ENCODE results near the gene HCRT. TPM values are rescaled to one million over a fixed set of nuclear protein-coding genes. Genes with fewer than 3 reads are reported as not detected.

The HCRT gene, protein sequence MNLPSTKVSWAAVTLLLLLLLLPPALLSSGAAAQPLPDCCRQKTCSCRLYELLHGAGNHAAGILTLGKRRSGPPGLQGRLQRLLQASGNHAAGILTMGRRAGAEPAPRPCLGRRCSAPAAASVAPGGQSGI
- 0.20 TPM in 1 of 5 replicates, not detected in the others for total RNA-seq (2022; extraction: Qiagen RNA extraction)

GRCh38 chr17:42184713-42185620 lies at the start of gene HCRT:
HCRT (minus strand) TSS chr17:42185452; CDS start chr17:42185365, 87 bp downstream.

GRCh38 chr17:42193969-42194899 lies 9.0 kb upstream of the HCRT start, which contains the start of gene GHDC:
GHDC (minus strand) TSS chr17:42194494; CDS start chr17:42193581, 913 bp downstream.

DNA sequence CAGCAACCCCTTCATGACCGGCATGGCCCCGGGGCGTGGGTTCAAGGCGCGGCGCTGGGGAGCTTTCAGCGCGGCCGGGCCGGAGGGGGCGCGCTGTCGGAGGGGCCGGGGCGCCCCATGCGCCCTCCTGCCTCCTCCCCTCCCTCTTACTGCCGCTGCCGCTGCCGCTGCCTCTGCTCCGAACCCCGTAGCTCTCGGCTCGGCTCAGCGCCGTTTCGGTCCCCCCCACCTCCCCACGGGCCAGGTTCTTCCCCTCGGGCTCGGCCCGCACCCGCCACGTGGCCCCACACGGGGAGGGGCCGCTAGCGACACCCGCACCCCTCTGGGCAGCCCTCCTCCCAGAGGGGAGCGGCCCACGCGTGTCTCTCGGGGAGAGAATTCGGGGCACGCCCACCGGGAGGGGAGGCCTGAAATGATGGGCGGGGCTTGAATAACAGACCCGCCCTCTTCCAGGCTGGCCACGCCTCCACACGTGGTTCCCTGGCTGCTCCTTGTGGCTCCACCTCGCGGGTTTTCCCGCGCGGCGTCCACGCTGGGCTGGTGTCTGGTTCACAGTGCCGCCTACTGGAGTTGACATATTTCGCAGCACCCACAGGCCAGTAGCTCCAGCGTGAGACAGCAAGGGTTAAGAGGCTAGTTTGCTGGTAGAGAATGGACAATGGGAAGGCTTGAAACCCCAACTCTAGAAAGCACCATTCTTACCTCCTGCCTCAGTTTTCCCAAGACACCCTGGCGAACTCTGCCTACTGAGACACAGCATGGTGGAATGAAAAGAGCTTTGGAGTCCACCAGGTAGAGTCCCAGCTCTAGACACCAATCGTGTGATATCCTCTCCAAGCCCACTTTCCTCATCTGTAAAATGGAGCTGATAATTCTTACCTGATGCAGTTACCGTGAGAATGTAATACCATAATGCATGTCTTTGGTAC lies 4.1 kb downstream of the HCRT start, which contains the start of gene KCNH4:
Gene KCNH4 (minus strand): TSS at position 221 of the 929 bp plus-strand sequence. CDS start 197 bp downstream, at position 24.

Other genes with a start within 250 kb of the HCRT start
- gene CNP, start 218.7 kb downstream of the HCRT start, total RNA-seq (2022; extraction: Qiagen RNA extraction), result 57.4 to 67.0 TPM (median 66.7 TPM) in 5 replicates
- 103 to 115 TPM (median 105 TPM) in 5 replicates for gene DNAJC7, start 168.0 kb downstream of the HCRT start, total RNA-seq (2022; extraction: Qiagen RNA extraction)
- 40.5 to 46.0 TPM (median 42.3 TPM) in 5 replicates for gene NKIRAS2, start 165.4 kb downstream of the HCRT start, total RNA-seq (2022; extraction: Qiagen RNA extraction)
- 0.55 to 0.85 TPM (median 0.81 TPM) in 5 replicates for gene C17orf113, start 134.9 kb downstream of the HCRT start, total RNA-seq (2022; extraction: Qiagen RNA extraction)
- 0.14 to 0.39 TPM (median 0.20 TPM) in 5 replicates for gene ZNF385C, start 87.0 kb downstream of the HCRT start, total RNA-seq (2022; extraction: Qiagen RNA extraction)
- gene DHX58, start 72.7 kb downstream of the HCRT start, total RNA-seq (2022; extraction: Qiagen RNA extraction), result 0.37 to 0.79 TPM (median 0.39 TPM) in 5 replicates
- 33.4 to 48.5 TPM (median 43.3 TPM) in 5 replicates for gene KAT2A, start 64.1 kb downstream of the HCRT start, total RNA-seq (2022; extraction: Qiagen RNA extraction)
- gene HSPB9, start 62.6 kb downstream of the HCRT start, total RNA-seq (2022; extraction: Qiagen RNA extraction), result not detected in 5 replicates
- 231 to 267 TPM (median 261 TPM) in 5 replicates for gene RAB5C, start 30.5 kb downstream of the HCRT start, total RNA-seq (2022; extraction: Qiagen RNA extraction)
- 0.18 to 0.36 TPM (median 0.31 TPM) in 5 replicates for gene KCNH4, start 4.3 kb downstream of the HCRT start, total RNA-seq (2022; extraction: Qiagen RNA extraction)
- 16.0 to 21.7 TPM (median 19.8 TPM) in 5 replicates for gene GHDC, start 9.0 kb upstream of the HCRT start, total RNA-seq (2022; extraction: Qiagen RNA extraction)
- 25.3 to 30.0 TPM (median 26.2 TPM) in 5 replicates for gene STAT5B, start 90.9 kb upstream of the HCRT start, total RNA-seq (2022; extraction: Qiagen RNA extraction)
- 6.8 to 8.9 TPM (median 7.8 TPM) in 5 replicates for gene STAT5A, start 103.0 kb upstream of the HCRT start, total RNA-seq (2022; extraction: Qiagen RNA extraction)
- 68.0 to 74.3 TPM (median 72.2 TPM) in 5 replicates for gene STAT3, start 203.0 kb upstream of the HCRT start, total RNA-seq (2022; extraction: Qiagen RNA extraction)
- 387 to 420 TPM (median 390 TPM) in 5 replicates for gene CAVIN1, start 237.8 kb upstream of the HCRT start, total RNA-seq (2022; extraction: Qiagen RNA extraction)

Data from A549 treated with AZD2906 at 1 μM for 4 hours (cell line).